DLD1 (cell line): Measurements from ENCODE around the gene GPSM3.
"Not testable (repeated sequence)": the region's sequence is repeated elsewhere in the genome, so short reads cannot be mapped to it uniquely, and the experiment has no call there.

ENCODE experiments used
- in situ Hi-C: cut with HindIII; loops from 2 replicates; pipeline ENCODE4 v1.10.0; 2017; ENCODE audit warnings: low sequenced_read_pairs

The GPSM3 gene

GRCh38 chr6:32152769-32153563 is 39.5 kb downstream of the GPSM3 start:
- in situ Hi-C loops = no loop called here

GRCh38 chr6:32151863-32152768 is 40.3 kb downstream of the GPSM3 start, which contains the start of gene PRRT1:
TSS of gene PRRT1 (minus strand) at chr6:32151939. CDS start at chr6:32151827, 112 bp downstream.
- in situ Hi-C loops = no loop called here

GRCh38 chr6:32151181-32151862 is 41.1 kb downstream of the GPSM3 start:
- in situ Hi-C loops = no loop called here

GRCh38 chr6:32149932-32150870 is 42.2 kb downstream of the GPSM3 start:
- in situ Hi-C loops = no loop called here

GRCh38 chr6:32149092-32149755 is 43.2 kb downstream of the GPSM3 start:
- in situ Hi-C loops = no loop called here

GRCh38 chr6:32148289-32149091 is 44.0 kb downstream of the GPSM3 start:
- in situ Hi-C loops = no loop called here

GRCh38 chr6:32147401-32148132 is 44.9 kb downstream of the GPSM3 start:
- in situ Hi-C loops = no loop called here

- in situ Hi-C loops = no loop called here
These were observed 45.8 kb downstream of the GPSM3 start for GRCh38 chr6:32146687-32147086.

GRCh38 chr6:32146287-32146686 is 46.2 kb downstream of the GPSM3 start:
- in situ Hi-C loops = no loop called here

- in situ Hi-C loops = not testable (repeated sequence)
These were observed 48.2 kb downstream of the GPSM3 start for GRCh38 chr6:32144238-32144637.
